Measurements from ENCODE around the gene GIPR.
"Not testable (repeated sequence)": the region's sequence is repeated elsewhere in the genome, so short reads cannot be mapped to it uniquely, and the experiment has no call there.

The GIPR gene

DNA sequence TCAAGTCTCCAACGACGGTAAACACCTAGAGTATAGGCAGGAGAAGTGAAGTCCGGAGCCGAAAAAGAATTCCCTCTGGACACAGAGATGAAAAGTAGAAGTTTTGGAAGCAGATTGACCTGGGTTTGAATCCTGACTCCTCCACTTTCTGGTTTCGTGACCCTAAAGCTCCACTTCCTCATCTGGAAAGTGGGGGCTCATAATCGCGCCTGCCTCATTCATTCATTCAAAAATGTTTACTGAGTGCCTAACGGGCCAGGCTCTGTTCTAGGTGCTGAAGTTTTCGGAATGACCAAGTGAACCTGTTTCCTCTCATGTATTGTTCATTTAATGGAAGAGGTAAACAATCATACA, 21.7 kb upstream of the GIPR start:
- DNase-seq, result no peak

DNA sequence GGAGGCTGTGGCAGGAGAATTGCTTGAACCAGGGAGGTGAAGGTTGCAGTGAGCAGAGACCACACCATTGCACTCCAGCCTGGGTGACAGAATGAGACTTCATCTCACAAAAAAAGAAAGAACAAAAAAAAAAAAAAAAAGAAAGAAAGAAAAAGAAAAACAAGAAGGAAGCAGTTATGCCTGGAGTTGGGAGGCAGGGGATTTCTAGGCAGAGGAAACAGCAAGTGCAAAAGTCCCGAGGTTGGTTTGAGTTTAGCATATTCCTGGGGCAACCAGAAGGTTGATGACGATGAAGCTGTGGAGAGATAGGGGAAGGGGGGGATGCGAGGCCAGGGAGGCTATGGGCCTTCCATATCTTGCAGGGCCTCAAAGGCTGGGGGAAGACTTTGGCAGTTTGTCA, 17.3 kb upstream of the GIPR start:
- no peak for DNase-seq

DNA sequence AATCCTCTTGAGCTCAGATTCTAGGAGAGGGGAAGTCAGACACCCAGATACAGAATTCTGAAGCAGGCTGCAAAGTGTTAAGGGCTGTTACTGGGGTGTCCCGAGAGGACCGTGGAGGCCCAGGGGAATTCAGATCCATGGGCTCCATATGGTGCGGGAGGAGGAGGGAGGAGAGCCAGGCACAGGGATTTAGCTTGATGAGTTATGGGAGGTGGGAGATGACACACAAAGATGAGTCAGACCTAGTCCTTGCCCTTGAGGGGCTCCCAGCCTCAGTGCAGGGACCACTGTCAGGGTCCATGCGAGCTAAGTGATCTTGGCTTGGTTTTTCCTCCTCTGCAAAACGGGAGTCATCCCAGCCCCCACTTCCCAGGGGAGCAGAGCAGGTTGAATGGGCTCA, 14.4 kb upstream of the GIPR start:
- no peak for DNase-seq

DNA sequence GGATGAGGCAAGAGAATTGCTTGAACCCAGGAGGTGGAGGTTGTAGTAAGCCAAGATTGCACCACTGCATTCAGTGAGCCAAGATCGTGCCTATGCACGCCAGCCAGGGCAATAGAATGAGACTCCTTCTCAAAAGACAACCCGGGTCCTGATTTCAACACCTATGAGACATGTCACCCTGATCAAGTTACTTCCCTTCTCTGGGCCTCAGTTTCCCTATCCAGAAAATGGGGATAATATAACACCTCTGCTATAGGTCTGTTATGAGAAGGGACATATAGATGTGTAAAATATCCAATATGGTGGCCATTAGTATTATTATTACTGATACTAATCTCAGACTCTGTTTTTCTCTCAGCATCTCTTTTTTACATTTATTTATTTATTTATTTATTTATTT, 12.9 kb upstream of the GIPR start:
- no peak for DNase-seq

DNA sequence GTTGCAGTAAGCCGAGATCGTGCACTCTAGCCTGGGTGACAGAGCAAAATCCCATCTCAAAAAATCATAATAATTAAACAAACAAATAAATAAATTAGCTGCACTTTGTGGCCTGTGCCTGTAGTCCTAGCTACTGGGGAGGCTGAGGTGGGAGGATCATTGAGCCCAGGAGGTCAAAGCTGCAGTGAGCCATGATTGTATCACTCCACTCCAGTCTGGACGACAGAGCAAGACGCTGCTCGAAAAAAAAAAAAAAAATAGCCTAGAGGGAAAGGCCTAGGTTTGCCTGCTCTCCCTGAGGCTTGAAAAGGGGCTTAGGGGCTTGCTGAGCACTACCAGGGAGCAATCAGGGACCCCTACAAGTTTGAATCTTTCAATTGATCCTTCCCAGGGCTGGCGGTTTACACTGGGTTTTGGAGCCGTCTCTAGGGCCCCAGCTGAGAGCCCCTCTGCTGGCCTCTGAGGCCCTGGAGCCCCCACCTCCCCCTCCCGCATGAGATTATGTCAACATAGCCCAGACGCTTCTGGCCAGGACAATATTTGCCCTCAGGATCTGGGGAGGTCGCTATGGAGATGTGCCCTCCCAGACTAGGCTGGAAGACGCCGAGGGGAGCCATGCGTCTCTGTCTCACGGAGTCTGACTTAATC, 10.4 kb upstream of the GIPR start:
- DNase-seq, result no peak

DNA sequence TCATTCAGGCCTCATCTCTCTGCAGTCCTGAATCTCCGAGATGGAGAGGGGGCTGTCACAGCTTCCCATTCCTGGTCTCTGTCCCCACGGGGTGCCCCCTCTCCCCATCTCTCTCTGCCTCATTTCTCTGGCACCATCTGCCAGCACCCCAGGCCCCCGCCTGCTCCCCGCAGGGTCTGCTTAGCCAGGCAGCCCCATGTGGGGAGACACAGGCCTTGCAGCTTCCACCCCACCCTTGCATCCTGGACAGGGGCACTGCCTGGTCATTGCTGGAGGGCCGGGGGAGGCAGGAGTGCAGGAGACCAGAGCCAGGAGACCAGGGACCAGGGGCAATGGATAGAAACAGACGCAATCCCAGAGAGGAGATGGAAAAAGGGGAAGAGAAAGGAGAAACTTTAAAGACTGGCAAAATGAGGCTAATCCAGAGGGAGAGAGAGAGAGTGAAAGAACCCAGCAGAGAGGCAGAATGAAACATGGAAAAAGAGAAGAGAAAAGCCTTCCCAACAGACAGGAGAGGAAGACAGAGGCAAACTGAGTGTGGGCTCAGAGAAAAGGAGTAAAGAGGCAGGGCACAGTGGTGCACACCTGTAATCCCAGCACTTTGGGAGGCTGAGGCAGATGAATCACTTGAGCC, 8.8 kb upstream of the GIPR start:
- DNase-seq, result no peak

DNA sequence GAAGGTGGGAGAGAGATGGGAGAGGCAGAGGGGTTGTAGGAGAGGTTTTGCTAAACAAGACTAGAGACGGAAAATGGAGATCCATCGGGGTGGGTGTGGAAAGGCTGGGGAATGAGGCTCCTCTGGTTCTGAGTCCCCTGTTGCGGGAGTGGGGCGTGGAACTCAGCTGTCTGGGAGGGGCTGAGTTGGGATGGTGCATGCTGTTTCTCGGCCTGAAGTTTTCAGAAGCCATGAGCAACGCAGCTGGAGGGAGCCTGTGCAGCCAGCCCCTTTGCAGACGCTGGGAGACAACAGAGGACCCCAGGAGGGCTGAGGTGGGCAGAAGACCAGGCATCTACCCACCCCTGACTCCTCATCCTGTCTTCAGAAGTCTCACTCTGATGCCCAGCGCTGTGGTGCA, 7.4 kb upstream of the GIPR start:
- DNase-seq, result no peak

DNA sequence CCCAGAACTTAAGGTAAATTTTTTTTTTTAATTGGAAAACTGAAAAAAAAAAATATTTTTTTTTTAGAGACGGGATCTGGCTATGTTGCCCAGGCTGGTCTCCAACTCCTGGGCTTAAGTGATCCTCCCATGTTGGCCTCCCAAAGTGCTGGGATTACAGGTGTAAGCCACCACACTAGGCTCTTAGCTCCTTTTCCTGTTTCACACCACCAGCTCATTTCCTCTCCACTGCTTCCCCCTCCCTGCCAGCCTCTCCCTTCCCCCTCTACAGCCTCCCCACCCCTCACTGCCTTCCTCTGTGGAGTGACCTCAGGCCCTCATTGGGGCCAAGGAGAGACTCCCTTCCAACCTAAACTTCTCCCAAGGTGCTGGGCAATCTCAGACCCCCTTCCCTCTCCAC, 4.2 kb upstream of the GIPR start:
- no peak for DNase-seq

DNA sequence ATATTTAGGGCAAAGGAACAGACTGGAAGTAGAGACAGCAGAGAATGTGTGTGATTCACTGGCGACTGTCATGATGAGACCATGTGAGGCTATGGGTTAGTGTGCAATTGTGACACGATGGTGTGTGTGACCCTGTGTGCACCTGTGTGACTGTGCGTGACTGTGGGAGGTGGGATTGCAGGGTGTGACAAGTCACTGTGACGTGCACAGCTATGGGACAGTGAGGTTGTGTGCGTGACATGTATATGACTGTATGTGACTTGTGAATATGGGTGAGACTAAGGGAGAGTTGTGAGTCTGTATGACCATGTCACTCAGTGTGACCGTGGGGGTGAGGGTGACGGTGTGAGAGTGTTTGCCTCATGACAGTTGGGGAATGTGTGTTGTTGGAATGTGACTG, 3.4 kb upstream of the GIPR start:
- DNase-seq, result no peak

DNA sequence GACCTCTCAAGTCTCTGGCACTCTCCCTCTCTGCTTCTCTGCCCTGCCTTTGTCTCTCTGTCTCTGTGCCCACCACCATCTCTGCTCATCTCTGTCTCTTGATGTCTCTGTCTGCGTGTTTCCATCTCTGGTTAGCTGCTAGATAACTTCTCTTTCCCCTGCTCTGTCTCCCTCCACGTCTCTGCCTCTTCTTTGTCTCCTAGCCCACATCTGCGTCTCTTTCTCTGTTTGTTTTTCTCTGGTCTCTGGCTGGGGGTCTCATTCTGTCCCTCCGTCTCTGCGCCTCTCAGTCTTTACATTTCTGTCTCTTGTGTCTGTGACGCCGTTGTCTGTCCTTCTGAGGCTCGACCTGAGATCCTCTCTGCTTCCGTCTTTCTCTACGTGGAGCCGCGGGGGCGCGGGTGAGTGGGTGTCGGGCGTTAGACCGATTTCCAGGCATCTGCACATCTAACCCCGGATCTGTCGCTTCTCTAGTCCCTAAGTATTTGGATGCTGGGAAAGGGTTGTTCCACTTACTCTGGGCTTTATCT, 386 bp downstream of the GIPR start:
- DNase-seq, result no peak

DNA sequence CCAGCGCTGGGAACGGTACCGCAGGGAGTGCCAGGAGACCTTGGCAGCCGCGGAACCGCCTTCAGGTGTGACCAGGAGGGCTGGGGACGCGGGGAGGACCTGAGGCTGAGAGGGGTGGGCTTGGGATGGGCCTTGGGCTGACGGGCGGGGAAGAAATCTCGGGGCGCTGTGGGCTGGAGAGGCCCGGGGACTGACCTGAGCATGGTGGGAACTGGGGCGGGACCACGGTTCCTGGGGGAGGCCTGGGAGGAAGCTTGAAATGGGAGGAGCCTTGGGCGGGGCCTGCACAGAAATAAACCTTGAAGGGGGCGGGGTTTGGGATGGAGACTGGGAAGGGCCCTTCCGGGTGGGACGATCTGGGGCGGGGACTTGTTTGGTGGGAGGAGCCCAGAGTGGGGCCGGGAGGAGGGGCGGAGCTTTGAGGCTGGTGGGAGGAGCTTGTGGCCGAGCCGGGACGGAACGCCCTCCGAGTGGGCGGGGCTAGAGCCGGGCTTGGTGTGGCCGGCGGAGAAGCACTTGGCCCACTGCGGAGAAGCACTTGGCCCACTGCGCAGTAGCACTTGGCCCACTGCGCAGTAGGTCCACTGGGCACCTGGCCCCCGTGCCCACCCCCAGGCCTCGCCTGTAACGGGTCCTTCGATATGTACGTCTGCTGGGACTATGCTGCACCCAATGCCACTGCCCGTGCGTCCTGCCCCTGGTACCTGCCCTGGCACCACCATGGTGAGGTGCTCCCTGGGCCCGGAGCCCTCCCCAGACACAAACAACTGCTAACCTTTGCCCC, 2.8 kb downstream of the GIPR start:
- no peak for DNase-seq

DNA sequence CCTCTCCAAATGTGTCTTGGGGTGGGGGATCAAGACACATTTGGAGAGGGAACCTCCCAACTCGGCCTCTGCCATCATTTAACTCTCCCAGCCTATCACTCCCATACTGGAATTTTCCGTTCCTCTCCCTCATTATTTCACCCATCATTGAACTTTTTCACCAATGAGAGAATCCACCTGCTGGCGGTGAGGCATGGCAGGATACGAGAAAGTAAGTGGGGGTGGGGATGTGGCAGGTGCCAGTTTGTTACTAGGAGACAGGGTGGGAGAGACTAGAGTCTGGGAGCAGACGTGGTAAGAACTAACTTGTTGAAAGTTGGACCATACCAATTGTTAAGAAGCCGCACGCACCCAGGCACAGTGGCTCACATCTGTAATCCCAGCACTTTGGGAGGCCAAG, 6.9 kb downstream of the GIPR start:
- DNase-seq, result no peak

DNA sequence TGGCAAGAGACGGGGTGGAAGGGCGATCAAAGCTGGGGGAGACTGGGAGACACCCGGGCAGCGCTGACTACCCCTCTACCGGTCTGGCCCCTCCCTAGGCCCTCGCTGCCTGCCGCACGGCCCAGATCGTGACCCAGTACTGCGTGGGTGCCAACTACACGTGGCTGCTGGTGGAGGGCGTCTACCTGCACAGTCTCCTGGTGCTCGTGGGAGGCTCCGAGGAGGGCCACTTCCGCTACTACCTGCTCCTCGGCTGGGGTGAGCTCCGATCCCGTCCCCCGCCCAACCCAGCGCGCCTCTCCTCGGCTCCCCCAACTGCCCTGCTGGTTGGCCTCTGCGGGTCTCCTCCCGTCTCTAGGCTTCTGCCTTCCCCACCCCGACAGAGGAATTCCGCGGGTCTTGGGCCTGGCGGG, 8.8 kb downstream of the GIPR start:
- no peak for DNase-seq

DNA sequence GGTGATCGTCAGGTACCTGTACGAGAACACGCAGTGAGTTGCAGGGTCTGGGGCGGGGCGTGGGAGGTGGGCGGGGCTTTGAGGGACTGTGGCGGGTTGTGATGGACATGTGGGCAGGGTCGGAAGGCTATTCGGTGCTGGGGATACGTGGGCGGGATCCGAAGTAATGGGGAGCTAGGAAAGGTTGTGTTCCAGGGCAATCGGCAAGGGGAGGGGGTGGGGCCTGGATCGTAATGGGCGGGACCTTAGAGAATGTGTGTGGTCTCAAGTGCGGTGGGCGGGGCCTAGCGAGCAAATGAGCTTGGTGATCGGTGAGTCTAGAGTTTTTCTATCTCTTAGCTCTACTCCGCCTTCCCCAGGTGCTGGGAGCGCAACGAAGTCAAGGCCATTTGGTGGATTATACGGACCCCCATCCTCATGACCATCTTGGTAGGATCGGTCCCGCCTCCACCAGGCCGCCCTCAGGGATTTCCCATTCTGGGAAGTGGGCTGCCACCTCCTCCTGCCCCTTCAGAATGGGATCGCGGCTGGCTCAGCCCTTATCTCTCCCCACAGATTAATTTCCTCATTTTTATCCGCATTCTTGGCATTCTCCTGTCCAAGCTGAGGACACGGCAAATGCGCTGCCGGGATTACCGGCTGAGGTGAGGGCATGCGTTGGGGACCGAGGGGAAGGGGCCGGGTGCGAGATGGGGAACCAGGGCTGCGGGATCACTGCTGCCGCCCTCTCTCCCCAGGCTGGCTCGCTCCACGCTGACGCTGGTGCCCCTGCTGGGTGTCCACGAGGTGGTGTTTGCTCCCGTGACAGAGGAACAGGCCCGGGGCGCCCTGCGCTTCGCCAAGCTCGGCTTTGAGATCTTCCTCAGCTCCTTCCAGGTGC, 9.6 kb downstream of the GIPR start:
- no peak for DNase-seq

DNA sequence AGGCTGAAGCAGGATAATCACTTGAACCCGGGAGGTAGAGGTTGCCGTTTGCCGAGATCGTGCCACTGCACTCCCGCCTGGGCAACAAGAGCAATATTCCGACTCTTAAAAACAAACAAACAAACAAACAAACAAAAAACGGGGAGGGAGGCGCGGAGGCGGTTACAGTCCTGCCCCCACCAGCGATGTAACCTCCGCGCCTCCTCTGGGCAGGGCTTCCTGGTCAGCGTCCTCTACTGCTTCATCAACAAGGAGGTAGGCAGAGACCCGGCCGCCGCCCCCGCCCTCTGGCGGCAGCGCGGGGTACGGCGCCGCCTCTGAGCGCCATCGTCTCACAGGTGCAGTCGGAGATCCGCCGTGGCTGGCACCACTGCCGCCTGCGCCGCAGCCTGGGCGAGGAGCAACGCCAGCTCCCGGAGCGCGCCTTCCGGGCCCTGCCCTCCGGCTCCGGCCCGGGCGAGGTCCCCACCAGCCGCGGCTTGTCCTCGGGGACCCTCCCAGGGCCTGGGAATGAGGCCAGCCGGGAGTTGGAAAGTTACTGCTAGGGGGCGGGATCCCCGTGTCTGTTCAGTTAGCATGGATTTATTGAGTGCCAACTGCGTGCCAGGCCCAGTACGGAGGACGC, 13.5 kb downstream of the GIPR start:
- peak; percentile 41 for DNase-seq

DNA sequence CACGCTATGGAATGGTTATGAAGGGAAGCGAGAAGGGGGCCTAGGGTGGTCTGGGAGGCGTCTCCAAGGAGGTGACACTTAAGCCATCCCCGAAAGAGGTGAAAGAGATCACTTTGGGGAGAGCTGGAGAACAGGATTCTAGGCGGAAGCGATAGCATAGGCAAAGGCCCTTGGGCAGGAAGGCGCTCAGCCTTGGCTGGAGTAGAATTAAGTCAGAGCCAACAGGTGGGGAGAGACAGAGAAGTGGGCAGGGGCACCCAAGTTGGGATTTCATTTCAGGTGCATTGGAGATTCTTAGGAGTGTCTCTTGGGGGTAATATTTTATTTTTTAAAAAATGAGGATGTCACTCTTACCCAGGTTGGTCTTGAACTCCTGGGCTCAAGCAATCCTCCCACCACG, 14.1 kb downstream of the GIPR start:
- no peak for DNase-seq

DNA sequence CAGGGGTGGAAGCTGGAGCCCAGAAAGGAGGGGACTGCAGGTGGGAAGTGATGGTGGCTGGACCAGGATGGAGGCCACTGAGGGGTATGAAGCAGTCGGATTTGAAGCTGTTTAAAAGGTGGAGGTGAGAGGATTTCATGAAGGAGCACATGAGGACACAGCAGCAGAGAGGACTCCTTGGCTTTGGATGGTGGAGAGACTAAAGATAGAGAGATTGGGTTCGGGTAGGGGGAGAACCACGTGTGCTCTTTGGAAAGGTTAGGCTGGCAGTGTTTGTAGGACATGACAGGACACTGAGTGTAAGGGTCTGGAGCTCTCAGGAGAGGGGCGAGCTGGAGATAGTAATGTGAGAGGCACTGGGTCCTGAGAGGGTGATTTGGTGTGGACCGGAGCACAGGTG, 14.9 kb downstream of the GIPR start:
- no peak for DNase-seq

DNA sequence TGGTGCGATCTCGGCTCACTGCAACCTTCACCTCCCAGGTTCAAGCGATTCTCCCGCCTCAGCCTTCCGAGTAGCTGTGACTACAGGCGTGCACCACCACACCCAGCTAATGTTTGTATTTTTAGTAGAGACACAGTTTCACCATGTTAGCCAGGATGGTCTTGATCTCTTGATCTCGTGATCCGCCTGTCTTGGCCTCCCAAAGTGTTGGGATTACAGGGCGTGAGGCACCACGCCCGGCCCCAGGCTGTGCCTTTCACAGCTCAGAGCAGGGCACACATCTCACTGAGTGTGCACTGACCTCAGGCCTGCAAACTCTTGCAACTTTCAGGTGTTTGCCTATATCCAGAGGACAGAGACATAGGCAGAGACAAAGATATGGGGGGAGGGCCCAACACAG, 17.0 kb downstream of the GIPR start:
- not testable (repeated sequence) for DNase-seq

DNA sequence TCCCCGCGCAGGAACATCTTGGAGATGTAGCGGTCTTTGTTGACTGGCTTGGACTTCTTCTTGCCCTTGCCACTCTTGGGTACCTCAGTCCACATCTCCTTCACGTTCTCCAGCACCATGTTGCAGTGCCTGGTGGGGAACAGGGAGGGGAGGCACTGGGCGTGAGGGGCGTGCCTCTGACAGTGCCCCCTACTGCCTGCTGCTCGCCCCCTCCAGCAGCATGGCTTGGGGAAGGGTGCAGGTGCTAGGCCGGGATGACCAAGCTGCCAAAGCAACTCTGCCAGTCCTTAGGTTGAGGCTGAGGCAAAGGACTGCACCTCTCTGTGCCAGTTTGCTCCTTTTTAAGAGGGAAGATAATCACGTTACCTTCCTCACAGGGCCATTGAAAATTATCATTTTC, 19.6 kb downstream of the GIPR start:
- no peak for DNase-seq

DNA sequence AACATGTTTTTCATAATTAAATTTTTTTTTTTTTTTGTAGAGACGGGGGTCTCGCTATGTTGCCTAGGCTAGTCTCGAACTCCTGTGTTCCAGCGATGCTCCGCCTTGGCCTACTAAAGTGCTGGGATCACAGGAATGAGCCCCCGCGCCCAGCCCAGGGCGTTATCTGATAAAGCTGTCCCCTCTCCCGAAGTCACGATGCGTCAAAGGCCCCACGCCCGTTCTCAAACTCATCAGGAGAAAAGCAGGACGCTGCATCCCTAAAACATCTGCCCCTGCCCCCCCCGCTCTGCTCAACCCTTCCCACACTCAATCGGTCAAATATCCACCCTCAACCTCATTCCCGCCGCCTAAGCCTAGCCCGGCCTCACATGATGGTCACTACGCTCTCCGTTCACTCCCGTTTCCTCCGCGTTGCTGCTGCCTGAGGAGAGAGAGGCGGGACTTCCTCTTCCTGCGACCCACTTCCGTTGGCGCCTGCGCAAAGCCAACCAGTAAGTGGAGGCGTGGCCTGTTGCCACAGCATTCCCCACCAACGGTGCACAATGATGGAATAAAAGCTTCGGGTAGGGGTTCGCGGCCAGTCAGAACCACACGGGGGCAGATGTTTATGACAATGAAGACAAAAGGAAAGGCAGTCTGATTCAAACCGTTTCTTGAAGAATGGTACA, 23.6 kb downstream of the GIPR start, which contains the start of gene SNRPD2:
SNRPD2 (minus strand) TSS at position 438 of the 671 bp plus-strand sequence; CDS start at position 373, 65 bp downstream.
- DNase-seq, result peak; percentile 65

DNA sequence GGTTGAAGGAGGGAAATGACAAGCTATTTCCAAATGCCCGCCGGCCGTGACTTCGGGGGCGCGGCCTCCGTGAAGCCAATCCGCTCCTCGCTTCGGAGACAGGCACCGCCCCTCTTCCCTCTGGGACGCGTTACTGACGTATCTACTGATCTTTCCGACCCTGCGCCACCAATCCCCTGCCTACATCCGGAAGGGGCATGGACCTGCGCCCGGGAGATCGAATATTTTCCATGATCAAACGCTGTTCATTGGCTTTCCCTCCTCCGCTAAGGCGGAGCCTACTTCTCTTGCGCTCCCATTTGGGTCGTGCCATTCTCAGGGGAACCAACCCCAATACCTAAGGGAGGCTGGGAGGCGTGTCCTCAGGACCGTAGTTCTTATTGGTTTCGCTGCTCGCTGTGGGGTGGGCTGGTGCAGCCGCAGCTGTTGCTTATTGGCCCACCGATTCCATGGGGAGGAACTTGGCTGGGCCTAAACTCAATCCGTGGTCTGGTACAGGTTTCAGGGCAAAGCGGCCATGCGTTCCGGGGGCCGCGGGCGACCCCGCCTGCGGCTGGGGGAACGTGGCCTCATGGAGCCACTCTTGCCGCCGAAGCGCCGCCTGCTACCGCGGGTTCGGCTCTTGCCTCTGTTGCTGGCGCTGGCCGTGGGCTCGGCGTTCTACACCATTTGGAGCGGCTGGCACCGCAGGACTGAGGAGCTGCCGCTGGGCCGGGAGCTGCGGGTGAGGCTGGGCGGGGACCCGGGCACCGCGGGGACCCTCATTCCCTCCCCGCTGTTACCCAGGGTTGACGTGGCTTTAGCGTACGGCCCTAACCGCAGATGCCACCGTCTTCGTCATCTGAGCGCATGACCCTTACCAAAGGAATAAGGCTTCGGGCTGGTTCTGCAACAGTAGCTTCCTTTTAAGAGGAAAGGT, 24.4 kb downstream of the GIPR start, which contains the start of gene QPCTL:
QPCTL (plus strand) TSS at position 480 of the 919 bp plus-strand sequence; CDS start at position 518, 38 bp downstream.
- DNase-seq, result no peak

All from cortex of kidney (tissue), 1 donor.